HepG2 (cell line): ENCODE measurements around the gene ZNF792. TPM values are rescaled to one million over a fixed set of nuclear protein-coding genes. Genes with fewer than 3 reads are reported as not detected.
A peak's percentile ranks its signal among the peaks of the same experiment; 100 is the strongest.

ENCODE experiments used
- CBX1 ChIP-seq: IDR thresholded peaks from one replicate; pipeline ENCODE4 v1.6.1; 2016; ENCODE audit warnings: antibody characterized with exemption, low read depth
- CBX5 ChIP-seq: sonication (generic); formaldehyde crosslinking; IDR thresholded peaks from 2 replicates; pipeline ENCODE4 v1.4.0; 2020; ENCODE audit warnings: missing genetic modification reagents, borderline replicate concordance
- FOXP4 ChIP-seq: sonication (generic); formaldehyde crosslinking; IDR thresholded peaks from 2 replicates; pipeline ENCODE4 v1.4.0; 2020; ENCODE audit warnings: missing genetic modification reagents
- GATA4 ChIP-seq: sonication (generic); IDR thresholded peaks from 2 replicates; pipeline ENCODE4 v1.6.1; 2016; ENCODE audit warnings: antibody characterized with exemption, low read depth, borderline replicate concordance
- GATAD2A ChIP-seq: IDR thresholded peaks from 2 replicates; pipeline ENCODE4 v1.6.1; 2016
- HDAC2 ChIP-seq: sonication (generic); formaldehyde crosslinking; IDR thresholded peaks from 2 replicates; pipeline ENCODE4 v1.4.0; 2020; ENCODE audit warnings: missing genetic modification reagents
- HOXA3 ChIP-seq: sonication (generic); formaldehyde crosslinking; IDR thresholded peaks from 2 replicates; pipeline ENCODE4 v1.5.0; 2020; ENCODE audit warnings: missing genetic modification reagents
- MAFG ChIP-seq: sonication (generic); formaldehyde crosslinking; IDR thresholded peaks from 2 replicates; pipeline ENCODE4 v1.5.1; 2020; ENCODE audit warnings: mild to moderate bottlenecking, missing genetic modification reagents
- RCOR2 ChIP-seq: IDR thresholded peaks from 2 replicates; pipeline ENCODE4 v1.6.1; 2016; ENCODE audit warnings: missing biosample characterization, missing genetic modification reagents
- SP5 ChIP-seq: IDR thresholded peaks from 2 replicates; pipeline ENCODE4 v1.6.1; 2016; ENCODE audit warnings: low read depth, borderline replicate concordance
- TBX2 ChIP-seq: sonication (generic); formaldehyde crosslinking; IDR thresholded peaks from 2 replicates; pipeline ENCODE4 v1.5.0; 2020; ENCODE audit warnings: missing genetic modification reagents, mild to moderate bottlenecking, borderline replicate concordance
- TEAD3 ChIP-seq: optimal IDR thresholded peaks from 2 replicates; pipeline ENCODE3; 2016; ENCODE audit warnings: borderline replicate concordance
- ZNF280B ChIP-seq: sonication (generic); formaldehyde crosslinking; IDR thresholded peaks from 2 replicates; pipeline ENCODE4 v1.5.0; 2020; ENCODE audit warnings: missing genetic modification reagents, mild to moderate bottlenecking, borderline replicate concordance
- ZNF292 ChIP-seq: sonication (generic); formaldehyde crosslinking; IDR thresholded peaks from 2 replicates; pipeline ENCODE4 v1.8.1; 2022; ENCODE audit warnings: mild to moderate bottlenecking, low read depth, missing genetic modification reagents, borderline replicate concordance
- ZNF350 ChIP-seq: sonication (generic); formaldehyde crosslinking; IDR thresholded peaks from 2 replicates; pipeline ENCODE4 v1.4.0; 2020; ENCODE audit warnings: mild to moderate bottlenecking, low read depth, missing genetic modification reagents, borderline replicate concordance
- ZNF557 ChIP-seq: sonication (generic); formaldehyde crosslinking; IDR thresholded peaks from 2 replicates; pipeline ENCODE4 v1.4.0; 2020; ENCODE audit warnings: missing genetic modification reagents
- ZNF644 ChIP-seq: IDR thresholded peaks from 2 replicates; pipeline ENCODE4 v1.6.1; 2016; ENCODE audit warnings: low read depth
- ZNF713 ChIP-seq: sonication (generic); formaldehyde crosslinking; IDR thresholded peaks from 2 replicates; pipeline ENCODE4 v1.4.0; 2020; ENCODE audit warnings: mild to moderate bottlenecking, missing genetic modification reagents
- polyA plus RNA-seq, 8 experiments: library from polyadenylated mRNA; depleted of rRNA in 3 of 8; stranded (reverse) in 7 of 8; unstranded in 1 of 8; fragments of >200 nt; fragmentation: Illumina TruSeq in 4 of 8; extraction: Trizol in 4 of 8; gene quantifications; 2 replicates each; pipeline versions ENCODE4 v1.2.1 to v1.2.3, GENCODE V29; 2011 to 2016; ENCODE audit warnings: low read depth in 4 of 8, missing spikeins in 1 of 8, mixed read lengths in 1 of 8; ENCODE audit not compliant: insufficient read depth in 1 of 8
- total RNA-seq, 5 experiments: library from RNA; depleted of rRNA; stranded (reverse); fragments of >200 nt; fragmentation: Illumina TruSeq; extraction: Trizol; gene quantifications; 2 replicates each; pipeline ENCODE4 v1.2.3, GENCODE V29; 2016; ENCODE audit warnings: low read depth in 1 of 5
- TF ChIP-seq, protein P1 (sequence below): sonication (generic); formaldehyde crosslinking; IDR thresholded peaks from 2 replicates; pipeline ENCODE4 v1.5.1; 2020; ENCODE audit warnings: mild to moderate bottlenecking, missing genetic modification reagents, borderline replicate concordance
- TF ChIP-seq, protein P2 (sequence below): sonication (generic); formaldehyde crosslinking; IDR thresholded peaks from 2 replicates; pipeline ENCODE4 v1.4.0; 2020; ENCODE audit warnings: missing genetic modification reagents, low read depth, mild to moderate bottlenecking, borderline replicate concordance
- TF ChIP-seq, protein P3 (sequence below): IDR thresholded peaks from 2 replicates; pipeline ENCODE4 v1.6.1; 2016; ENCODE audit warnings: control low read depth
- TF ChIP-seq, protein P4 (sequence below): IDR thresholded peaks from 2 replicates; pipeline ENCODE4 v1.6.1; 2016; ENCODE audit warnings: missing genetic modification reagents, missing compliant biosample characterization

The ZNF792 gene
- total and polyA plus RNA-seq, 2 of the 13 experiments (the other 11 are each of a cell fraction or from before 2014, with no cell fraction given) = 5.5 to 11.5 TPM

DNA sequence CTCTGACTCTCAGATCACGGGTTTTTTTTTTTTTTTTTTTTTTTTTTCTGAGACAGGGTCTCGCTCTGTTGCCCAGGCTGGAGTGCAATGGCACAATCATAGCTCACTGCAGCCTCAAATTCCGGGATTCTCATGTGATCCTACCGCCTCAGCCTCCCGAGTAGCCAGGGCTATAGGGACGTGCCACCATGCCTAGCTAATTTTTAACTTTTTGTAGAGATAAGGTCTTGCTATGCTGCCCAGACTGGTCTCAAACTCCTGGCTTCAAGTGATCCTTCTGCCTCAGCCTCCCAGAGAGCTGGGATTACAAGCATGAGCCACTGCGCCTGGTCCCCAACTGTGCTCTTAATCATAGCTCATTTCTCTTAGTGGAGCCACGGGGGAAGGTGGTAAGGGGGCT, 31.5 kb upstream of the ZNF792 start (continued):
- TF ChIP-seq, protein P1, sequence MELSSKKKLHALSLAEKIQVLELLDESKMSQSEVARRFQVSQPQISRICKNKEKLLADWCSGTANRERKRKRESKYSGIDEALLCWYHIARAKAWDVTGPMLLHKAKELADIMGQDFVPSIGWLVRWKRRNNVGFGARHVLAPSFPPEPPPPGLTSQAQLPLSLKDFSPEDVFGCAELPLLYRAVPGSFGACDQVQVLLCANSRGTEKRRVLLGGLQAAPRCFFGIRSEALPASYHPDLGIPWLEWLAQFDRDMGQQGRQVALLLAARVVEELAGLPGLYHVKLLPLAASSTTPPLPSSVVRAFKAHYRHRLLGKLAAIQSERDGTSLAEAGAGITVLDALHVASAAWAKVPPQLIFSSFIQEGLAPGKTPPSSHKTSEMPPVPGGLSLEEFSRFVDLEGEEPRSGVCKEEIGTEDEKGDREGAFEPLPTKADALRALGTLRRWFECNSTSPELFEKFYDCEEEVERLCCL (CRISPR knock-in tag) = no peak
- TF ChIP-seq ZNF644 (CRISPR knock-in tag) = peak; percentile 32; the same call in 1 of the 2 replicates
- peak; percentile 50 for TF ChIP-seq SP5
- TF ChIP-seq FOXP4 = peak; percentile 32; the same call in 1 of the 2 replicates
- peak; percentile 58; the same call in 1 of the 2 replicates for TF ChIP-seq RCOR2 (CRISPR knock-in tag)
- TF ChIP-seq ZNF292 (CRISPR knock-in tag) = peak; percentile 34; the same call in 1 of the 2 replicates
- TF ChIP-seq, protein P2, sequence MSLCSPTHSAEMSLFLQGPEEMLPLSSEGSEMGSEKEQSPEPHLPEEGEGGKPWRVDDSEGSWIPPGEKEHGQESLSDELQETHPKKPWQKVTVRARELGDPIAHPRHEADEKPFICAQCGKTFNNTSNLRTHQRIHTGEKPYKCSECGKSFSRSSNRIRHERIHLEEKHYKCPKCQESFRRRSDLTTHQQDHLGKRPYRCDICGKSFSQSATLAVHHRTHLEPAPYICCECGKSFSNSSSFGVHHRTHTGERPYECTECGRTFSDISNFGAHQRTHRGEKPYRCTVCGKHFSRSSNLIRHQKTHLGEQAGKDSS = 0 out of 2 replicates have a peak, but pooled peaks have one; percentile 46
- TF ChIP-seq ZNF557 (CRISPR knock-in tag) = no peak
- peak; percentile 52; the same call in 1 of the 2 replicates for TF ChIP-seq CBX5 (CRISPR knock-in tag)
- peak; percentile 33 for TF ChIP-seq CBX1
- TF ChIP-seq, protein P3, sequence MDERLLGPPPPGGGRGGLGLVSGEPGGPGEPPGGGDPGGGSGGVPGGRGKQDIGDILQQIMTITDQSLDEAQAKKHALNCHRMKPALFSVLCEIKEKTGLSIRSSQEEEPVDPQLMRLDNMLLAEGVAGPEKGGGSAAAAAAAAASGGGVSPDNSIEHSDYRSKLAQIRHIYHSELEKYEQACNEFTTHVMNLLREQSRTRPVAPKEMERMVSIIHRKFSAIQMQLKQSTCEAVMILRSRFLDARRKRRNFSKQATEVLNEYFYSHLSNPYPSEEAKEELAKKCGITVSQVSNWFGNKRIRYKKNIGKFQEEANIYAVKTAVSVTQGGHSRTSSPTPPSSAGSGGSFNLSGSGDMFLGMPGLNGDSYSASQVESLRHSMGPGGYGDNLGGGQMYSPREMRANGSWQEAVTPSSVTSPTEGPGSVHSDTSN = no peak
- peak; percentile 19; the same call in 1 of the 2 replicates for TF ChIP-seq GATA4
- TF ChIP-seq HOXA3 (CRISPR knock-in tag) = peak; percentile 34; the same call in 1 of the 2 replicates
- TF ChIP-seq GATAD2A (CRISPR knock-in tag) = peak; percentile 45; the same call in 1 of the 2 replicates
- TF ChIP-seq, protein P4, sequence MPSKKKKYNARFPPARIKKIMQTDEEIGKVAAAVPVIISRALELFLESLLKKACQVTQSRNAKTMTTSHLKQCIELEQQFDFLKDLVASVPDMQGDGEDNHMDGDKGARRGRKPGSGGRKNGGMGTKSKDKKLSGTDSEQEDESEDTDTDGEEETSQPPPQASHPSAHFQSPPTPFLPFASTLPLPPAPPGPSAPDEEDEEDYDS (CRISPR knock-in tag) = peak; percentile 57; the same call in 1 of the 2 replicates
- 0 out of 2 replicates have a peak, but pooled peaks have one; percentile 18 for TF ChIP-seq TBX2 (CRISPR knock-in tag)
- TF ChIP-seq MAFG (CRISPR knock-in tag) = no peak
- TF ChIP-seq ZNF280B (CRISPR knock-in tag) = no peak
- TF ChIP-seq ZNF350 (CRISPR knock-in tag) = no peak
- peak; percentile 68 for TF ChIP-seq TEAD3
- TF ChIP-seq ZNF713 (CRISPR knock-in tag) = no peak
- peak; percentile 38 for TF ChIP-seq HDAC2 (CRISPR knock-in tag)
